PC-3 (cell line): Measurements from ENCODE around the gene TOMM20. TPM values are rescaled to one million over a fixed set of nuclear protein-coding genes. Genes with fewer than 3 reads are reported as not detected.
"Not testable (repeated sequence)": the region's sequence is repeated elsewhere in the genome, so short reads cannot be mapped to it uniquely, and the experiment has no call there.

Experiments used
- ATAC-seq: fragments of 200-7000 bp; cut with Tn5 transposase; 2 replicates; pipeline ENCODE4 v1.9.1; 2020; ENCODE audit warnings: mild to moderate bottlenecking, moderate library complexity
- BruUV-seq: library from RNA; stranded (reverse); fragments of 400-500 nt; replicated peaks from 2 replicates; lab custom pipeline; 2021; lab: Mats Ljungman, UMichigan
- CTCF ChIA-PET: fragments of 300-600 bp; sonication (Branson Sonifier 250); formaldehyde crosslinking; loops from one replicate; lab custom pipeline; 2022; ENCODE audit warnings: antibody characterized with exemption; lab: Charles Lee
- POLR2A ChIA-PET: fragments of 300-600 bp; sonication (Branson Sonifier 250); formaldehyde crosslinking; loops from one replicate; lab custom pipeline; 2022; ENCODE audit warnings: antibody characterized with exemption; ENCODE audit not compliant: unreplicated experiment; lab: Charles Lee
- DNase-seq: peaks from one replicate; pipeline ENCODE4 v3.0.0-alpha.2; 2015
- H2AFZ ChIP-seq: fragments of 300-600 bp; sonication (generic); 2 replicates; pipeline ENCODE4 v1.6.0; 2016; ENCODE audit warnings: antibody characterized with exemption, low read length
- H3F3A ChIP-seq: fragments of 300-600 bp; sonication (generic); one replicate; pipeline ENCODE4 v1.6.0; 2017; ENCODE audit warnings: antibody characterized with exemption, low read length, control low read depth, mild to moderate bottlenecking; ENCODE audit not compliant: unreplicated experiment
- H3K27ac ChIP-seq: fragments of 300-600 bp; sonication (generic); 2 replicates; pipeline ENCODE4 v1.5.1; 2016; ENCODE audit warnings: mild to moderate bottlenecking, low read length
- H3K27me3 ChIP-seq: fragments of 300-600 bp; sonication (generic); 2 replicates; pipeline ENCODE4 v1.6.1; 2016; ENCODE audit warnings: low read length, mixed read lengths
- H3K36me3 ChIP-seq: fragments of 300-600 bp; sonication (generic); 2 replicates; pipeline ENCODE4 v1.6.1; 2016; ENCODE audit warnings: low read depth, mixed run types, low read length, mixed read lengths
- H3K4me1 ChIP-seq: fragments of 300-600 bp; sonication (generic); 2 replicates; pipeline ENCODE4 v1.5.1; 2016; ENCODE audit warnings: low read length; ENCODE audit not compliant: insufficient read depth
- H3K4me2 ChIP-seq: fragments of 300-600 bp; sonication (generic); 2 replicates; pipeline ENCODE4 v1.6.0; 2016; ENCODE audit warnings: low read length
- H3K4me3 ChIP-seq: fragments of 300-600 bp; sonication (generic); 2 replicates; pipeline ENCODE4 v1.5.1; 2016; ENCODE audit warnings: mild to moderate bottlenecking, low read length, mixed read lengths
- H3K79me2 ChIP-seq: fragments of 300-600 bp; sonication (generic); 2 replicates; pipeline ENCODE4 v1.6.1; 2017; ENCODE audit warnings: low read length, mixed read lengths
- H3K9ac ChIP-seq: fragments of 300-600 bp; sonication (generic); 2 replicates; pipeline ENCODE4 v1.6.0; 2016; ENCODE audit warnings: mild to moderate bottlenecking, low read length
- H3K9me2 ChIP-seq: fragments of 300-600 bp; sonication (generic); replicated peaks from 2 replicates; pipeline ENCODE4 v1.6.1; 2016; ENCODE audit warnings: mixed run types, low read length, mixed read lengths
- H3K9me3 ChIP-seq: fragments of 300-600 bp; sonication (generic); 2 replicates; pipeline ENCODE4 v1.6.1; 2016; ENCODE audit warnings: low read length, mixed read lengths
- H4K20me1 ChIP-seq: fragments of 300-600 bp; sonication (generic); 2 replicates; pipeline ENCODE4 v1.6.1; 2016; ENCODE audit warnings: low read length, mixed read lengths
- EZH2 ChIP-seq: fragments of 300-600 bp; sonication (generic); IDR thresholded peaks from one replicate; pipeline ENCODE4 v1.6.1; 2017; ENCODE audit warnings: antibody characterized with exemption, mild to moderate bottlenecking, low read length; ENCODE audit not compliant: unreplicated experiment
- EZH2phosphoT487 ChIP-seq: fragments of 300-600 bp; sonication (generic); IDR thresholded peaks from 2 replicates; pipeline ENCODE4 v1.6.1; 2018; ENCODE audit warnings: mild to moderate bottlenecking, antibody characterized with exemption, low read length, borderline replicate concordance
- intact Hi-C: fragments of 100-400 bp; cut with micrococcal nuclease; formaldehyde crosslinking; loops from 2 replicates; pipeline ENCODE4 v1.9.0; 2023
- total RNA-seq: library from RNA; depleted of rRNA; stranded (reverse); fragments of >200 nt; gene quantifications from 2 replicates; pipeline ENCODE4 v1.2.3, GENCODE V29; 2014
- TF ChIP-seq, protein P1 (sequence below): fragments of 300-600 bp; sonication (generic); conservative IDR thresholded peaks from 2 replicates; pipeline ENCODE4 v1.5.1; 2017; ENCODE audit warnings: antibody characterized with exemption, low read depth, mild to moderate bottlenecking, low read length

Gene TOMM20
- total RNA-seq, 1 experiment from 2014 or later = 48.0 TPM

DNA sequence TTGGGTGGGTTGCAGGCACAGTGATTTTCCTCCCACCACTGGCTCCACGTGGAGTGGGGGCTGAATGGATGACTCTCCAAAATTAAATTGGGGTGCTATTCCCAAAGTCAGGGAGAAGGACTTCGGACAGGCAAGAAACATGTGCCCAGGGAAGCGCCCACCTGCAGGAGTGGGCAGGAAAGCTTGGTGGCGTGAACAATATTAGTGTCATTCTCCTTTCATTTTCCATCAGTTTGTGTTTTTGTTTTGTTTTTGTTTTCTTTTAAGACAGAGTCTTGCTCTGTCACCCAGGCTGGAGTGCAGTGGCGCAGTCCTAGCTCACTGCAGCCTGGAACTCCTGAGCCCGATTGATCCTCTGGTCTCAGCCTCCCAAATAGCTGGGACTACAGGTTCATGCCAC lies 30.1 kb downstream of the TOMM20 start:
- DNase-seq = no peak
- no peak overlapping the region for H3K27ac ChIP-seq
- H4K20me1 ChIP-seq = no peaks in the 10 kb centered on the region
- no peak overlapping the region for H3K4me2 ChIP-seq
- CTCF ChIA-PET = interaction anchor here (0.5 kb wide), 1 partner anchor 608 kb away, joined by 6 read pairs; no protein-coding TSS in a partner anchor
- H3K79me2 ChIP-seq = no peaks in the 10 kb centered on the region
- no peaks in the 10 kb centered on the region for H3K9me3 ChIP-seq
- H3K4me1 ChIP-seq = 0 out of 2 replicates have a peak, but pooled peaks cover 2% of the 10 kb centered on the region
- H3K36me3 ChIP-seq = no peaks in the 10 kb centered on the region
- TF ChIP-seq EZH2phosphoT487 (no peak), EZH2 (no peak)
- TF ChIP-seq, protein P1, sequence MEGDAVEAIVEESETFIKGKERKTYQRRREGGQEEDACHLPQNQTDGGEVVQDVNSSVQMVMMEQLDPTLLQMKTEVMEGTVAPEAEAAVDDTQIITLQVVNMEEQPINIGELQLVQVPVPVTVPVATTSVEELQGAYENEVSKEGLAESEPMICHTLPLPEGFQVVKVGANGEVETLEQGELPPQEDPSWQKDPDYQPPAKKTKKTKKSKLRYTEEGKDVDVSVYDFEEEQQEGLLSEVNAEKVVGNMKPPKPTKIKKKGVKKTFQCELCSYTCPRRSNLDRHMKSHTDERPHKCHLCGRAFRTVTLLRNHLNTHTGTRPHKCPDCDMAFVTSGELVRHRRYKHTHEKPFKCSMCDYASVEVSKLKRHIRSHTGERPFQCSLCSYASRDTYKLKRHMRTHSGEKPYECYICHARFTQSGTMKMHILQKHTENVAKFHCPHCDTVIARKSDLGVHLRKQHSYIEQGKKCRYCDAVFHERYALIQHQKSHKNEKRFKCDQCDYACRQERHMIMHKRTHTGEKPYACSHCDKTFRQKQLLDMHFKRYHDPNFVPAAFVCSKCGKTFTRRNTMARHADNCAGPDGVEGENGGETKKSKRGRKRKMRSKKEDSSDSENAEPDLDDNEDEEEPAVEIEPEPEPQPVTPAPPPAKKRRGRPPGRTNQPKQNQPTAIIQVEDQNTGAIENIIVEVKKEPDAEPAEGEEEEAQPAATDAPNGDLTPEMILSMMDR = no peak
- no peak overlapping the region for H3K4me3 ChIP-seq
- H2AFZ ChIP-seq = no peak overlapping the region
- no peaks in the 10 kb centered on the region for H3K27me3 ChIP-seq
- H3F3A ChIP-seq = no peaks in the 10 kb centered on the region
- ATAC-seq = no peak
- intact Hi-C loops = no loop called here
- no peak overlapping the region for H3K9ac ChIP-seq
- POLR2A ChIA-PET = no interaction called here
- no peaks in the 10 kb centered on the region for H3K9me2 ChIP-seq
- no TSS peak for BruUV-seq

DNA sequence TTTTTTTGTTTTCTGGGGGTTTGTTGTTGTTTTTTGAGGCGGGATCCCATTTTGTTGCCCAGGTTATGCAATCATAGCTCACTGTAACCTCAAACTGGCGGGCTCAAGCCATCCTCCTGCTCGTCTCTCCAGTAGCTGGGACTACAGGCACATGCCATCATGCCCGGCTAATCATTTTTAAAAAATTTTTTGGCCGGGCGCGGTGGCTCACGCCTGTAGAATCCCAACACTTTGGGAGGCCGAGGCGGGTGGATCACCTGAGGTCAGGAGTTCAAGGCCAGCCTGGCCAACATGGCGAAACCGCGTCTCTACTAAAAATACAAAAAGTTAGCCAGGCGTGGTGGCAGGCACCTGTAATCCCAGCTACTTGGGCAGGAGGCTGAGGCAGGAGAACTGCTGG lies 31.1 kb downstream of the TOMM20 start:
- intact Hi-C loops, H3F3A ChIP-seq, H3K79me2 ChIP-seq, H3K36me3 ChIP-seq, BruUV-seq, H3K9me2 ChIP-seq, H3K27ac ChIP-seq, POLR2A ChIA-PET, H3K4me2 ChIP-seq, H4K20me1 ChIP-seq, H3K4me1 ChIP-seq, H2AFZ ChIP-seq, ATAC-seq, DNase-seq, H3K9me3 ChIP-seq, CTCF ChIA-PET, H3K4me3 ChIP-seq, H3K27me3 ChIP-seq, H3K9ac ChIP-seq: not testable (repeated sequence)

DNA sequence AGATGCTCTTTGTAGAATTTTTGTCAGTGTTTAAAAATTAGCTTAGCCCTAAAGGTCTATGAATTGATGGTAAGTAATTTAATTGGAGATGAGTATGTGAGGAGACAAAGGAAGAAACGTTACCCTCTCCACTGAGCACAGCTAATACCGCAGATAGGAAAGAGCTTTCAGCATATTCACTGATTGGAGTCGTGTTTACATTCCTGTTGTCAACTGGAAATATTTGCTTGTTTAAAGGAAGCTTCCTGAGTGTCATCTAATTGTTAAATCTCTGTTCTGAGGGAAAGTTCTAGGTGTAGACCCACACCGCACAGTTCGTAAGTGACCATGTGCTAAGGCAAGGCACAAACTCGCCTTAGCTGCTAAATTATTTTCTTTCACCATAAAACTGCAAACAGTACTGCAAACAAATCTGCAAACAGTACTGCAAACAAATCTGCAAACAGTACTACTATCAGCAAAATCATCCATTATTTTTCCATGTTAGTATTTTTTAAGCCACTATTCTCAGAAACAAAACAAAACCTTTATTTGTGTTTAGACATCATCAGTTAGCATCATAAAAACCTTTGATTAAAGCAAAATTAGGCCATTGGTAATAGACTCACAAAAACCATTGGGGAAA lies 32.6 kb downstream of the TOMM20 start:
- H3K4me2 ChIP-seq = no peak overlapping the region
- intact Hi-C loops = no loop called here
- H3K9me3 ChIP-seq = no peaks in the 10 kb centered on the region
- no peaks in the 10 kb centered on the region for H3K36me3 ChIP-seq
- H3K9ac ChIP-seq = no peak overlapping the region
- ChIA-PET POLR2A (no interaction called here), CTCF (interaction anchor here (0.6 kb wide), 1 partner anchor 465 kb away, joined by 4 read pairs; no protein-coding TSS in a partner anchor)
- no peak overlapping the region for H2AFZ ChIP-seq
- TF ChIP-seq EZH2 (no peak), EZH2phosphoT487 (no peak)
- TF ChIP-seq, protein P1 = no peak
- H3K27me3 ChIP-seq = no peaks in the 10 kb centered on the region
- BruUV-seq = no TSS peak
- H3F3A ChIP-seq = no peaks in the 10 kb centered on the region
- H3K27ac ChIP-seq = no peak overlapping the region
- no peaks in the 10 kb centered on the region for H3K9me2 ChIP-seq
- H3K79me2 ChIP-seq = no peaks in the 10 kb centered on the region
- no peak overlapping the region for H3K4me3 ChIP-seq
- 0 out of 2 replicates have a peak, but pooled peaks cover 5% of the 10 kb centered on the region for H3K4me1 ChIP-seq
- H4K20me1 ChIP-seq = no peaks in the 10 kb centered on the region
- ATAC-seq (no peak), DNase-seq (no peak)
